ENCODE results near the gene FAM171A2.
A peak's percentile ranks its signal among the peaks of the same experiment; 100 is the strongest.
"Not testable (repeated sequence)": the region's sequence is repeated elsewhere in the genome, so short reads cannot be mapped to it uniquely, and the experiment has no call there.

The FAM171A2 gene

DNA sequence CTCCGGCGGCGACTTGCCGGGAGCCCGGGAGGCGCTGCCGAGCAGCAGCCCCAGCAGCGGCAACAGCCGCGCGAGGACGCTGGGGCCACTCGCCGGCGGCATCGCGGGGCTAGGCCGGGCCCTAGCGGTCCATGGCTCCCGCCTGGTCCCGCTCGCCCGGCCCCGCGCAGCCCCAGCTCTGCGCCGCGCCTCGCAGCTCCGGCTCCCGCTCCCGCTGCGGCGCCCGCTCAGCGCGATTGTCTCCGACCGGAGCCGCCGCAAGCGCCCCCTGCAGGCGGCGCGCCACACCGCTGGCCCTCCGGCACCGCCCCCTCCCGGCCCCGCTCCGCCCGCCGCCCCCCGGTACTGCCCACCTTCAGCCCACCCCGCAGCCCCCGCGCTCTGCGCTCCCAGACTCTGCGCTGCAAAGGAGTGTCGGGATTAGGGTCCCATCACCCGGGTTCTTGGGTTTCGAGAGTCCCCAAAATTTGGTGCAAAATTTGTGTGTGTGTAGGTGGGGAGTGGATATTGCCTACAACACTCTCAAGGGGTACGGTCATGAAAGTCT, at the start of gene FAM171A2:
Gene FAM171A2 (minus strand): TSS at position 241 of the 547 bp plus-strand sequence. CDS start 139 bp downstream, at position 102.
- DNase-seq, result peak; percentile 41

DNA sequence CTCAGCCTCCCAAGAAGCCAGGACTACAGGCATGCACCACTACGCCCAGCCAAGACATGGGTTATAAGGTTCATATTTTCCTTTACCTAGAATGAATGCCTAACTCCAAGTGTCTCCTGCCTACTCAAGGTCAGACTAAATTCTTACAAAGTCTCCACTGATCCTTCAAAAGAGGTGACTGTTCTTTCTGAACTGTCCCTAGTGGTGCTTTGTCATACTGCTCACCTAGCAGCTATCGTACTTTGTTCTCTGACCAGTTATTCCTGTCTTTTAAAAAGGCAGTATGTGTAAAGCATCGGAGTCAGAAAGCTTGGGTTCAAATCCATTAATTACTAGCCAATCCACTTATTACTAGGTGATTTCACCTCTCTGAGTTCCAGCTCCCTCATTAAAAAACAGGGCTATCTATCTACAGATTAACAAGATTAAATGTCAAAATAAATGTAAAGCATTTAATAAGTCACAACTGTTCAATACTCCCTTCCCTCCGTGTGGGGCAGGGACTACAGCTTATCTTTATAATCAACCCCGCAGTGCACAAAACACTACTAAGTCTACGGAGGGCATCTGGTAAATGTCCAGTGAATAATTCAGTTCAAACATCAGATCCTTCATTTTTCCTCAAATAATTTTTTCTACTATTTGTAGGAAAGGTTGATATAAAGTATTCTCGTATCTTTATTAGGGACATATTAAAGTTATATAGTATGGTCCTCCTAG, 45.8 kb upstream of the FAM171A2 start:
- DNase-seq, result no peak

DNA sequence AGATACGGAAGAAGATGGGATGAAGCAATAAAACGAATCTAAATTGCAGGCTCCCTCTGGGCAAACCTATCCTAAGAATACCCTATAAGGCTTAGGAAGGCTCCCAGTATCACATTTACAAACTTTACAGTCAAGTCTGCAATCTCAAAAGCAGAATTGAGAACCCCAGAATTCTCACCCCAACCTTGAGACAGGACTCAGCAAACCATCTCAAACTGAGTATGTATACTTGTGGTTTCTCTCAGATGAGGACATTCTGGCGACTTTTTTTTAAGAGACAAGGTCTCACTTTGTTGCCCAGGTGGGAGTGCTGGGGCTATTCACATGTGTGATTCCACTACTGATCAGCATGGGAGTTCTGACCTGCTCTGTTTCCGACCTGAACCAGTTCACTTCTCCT, 45.1 kb upstream of the FAM171A2 start:
- no peak for DNase-seq

DNA sequence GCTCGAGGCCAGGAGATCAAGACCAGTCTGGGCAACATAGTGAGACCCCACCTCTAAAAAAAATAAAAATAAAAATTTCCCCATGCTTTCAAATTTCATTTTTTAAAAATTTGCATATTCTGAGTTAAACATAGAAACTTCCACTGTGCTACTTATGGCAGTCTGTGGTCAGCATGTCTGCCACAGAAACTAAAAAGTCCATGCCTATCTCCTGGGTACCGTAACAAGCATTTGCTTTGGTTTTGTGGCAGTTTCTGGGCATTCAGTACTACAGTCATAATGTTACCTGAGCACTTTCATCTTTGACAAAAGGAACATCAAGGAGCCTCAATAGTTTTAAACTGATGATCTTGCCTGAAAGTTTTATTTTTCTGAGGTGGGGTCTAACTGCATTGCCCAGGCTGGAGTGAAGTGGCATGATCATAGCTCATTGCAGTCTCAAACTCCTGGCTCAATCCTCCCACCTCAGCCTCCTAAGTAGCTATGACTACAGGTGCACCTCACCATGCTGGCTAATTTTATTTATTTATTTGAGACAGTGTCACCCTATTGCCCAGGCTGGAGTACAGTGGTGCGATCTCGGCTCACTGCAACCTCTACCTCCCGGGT, 39.0 kb upstream of the FAM171A2 start:
- no peak for DNase-seq

DNA sequence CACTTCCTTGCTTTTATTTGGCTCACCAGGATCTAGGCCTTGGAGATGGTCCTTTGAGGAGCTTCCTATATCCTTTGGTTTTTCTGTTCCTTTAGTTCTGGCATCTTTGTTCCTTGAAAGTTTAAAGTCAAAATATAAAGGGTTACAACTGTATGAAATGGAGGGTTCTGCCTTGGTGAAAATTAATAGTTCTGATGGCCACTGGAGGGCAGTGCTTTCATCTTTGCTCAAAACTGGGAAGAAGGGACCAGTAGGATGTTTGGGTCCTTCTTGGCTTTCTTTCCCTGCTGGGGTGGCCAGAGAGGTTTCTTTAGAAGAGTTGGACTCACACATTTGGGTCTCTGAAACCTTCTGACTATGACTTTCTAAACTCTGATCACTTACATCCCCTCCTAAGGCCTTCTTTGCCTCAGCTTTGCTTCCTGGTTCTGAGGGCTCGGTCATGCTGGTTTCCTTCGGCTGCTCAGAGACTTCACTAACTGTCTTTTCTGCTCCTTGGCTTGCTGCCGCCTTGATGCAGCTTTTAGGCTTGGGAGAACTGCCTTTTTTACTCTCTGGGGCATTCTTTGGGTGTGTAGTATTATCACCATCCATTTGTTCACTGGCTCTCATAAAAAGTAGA, 36.7 kb upstream of the FAM171A2 start:
- DNase-seq, result no peak

DNA sequence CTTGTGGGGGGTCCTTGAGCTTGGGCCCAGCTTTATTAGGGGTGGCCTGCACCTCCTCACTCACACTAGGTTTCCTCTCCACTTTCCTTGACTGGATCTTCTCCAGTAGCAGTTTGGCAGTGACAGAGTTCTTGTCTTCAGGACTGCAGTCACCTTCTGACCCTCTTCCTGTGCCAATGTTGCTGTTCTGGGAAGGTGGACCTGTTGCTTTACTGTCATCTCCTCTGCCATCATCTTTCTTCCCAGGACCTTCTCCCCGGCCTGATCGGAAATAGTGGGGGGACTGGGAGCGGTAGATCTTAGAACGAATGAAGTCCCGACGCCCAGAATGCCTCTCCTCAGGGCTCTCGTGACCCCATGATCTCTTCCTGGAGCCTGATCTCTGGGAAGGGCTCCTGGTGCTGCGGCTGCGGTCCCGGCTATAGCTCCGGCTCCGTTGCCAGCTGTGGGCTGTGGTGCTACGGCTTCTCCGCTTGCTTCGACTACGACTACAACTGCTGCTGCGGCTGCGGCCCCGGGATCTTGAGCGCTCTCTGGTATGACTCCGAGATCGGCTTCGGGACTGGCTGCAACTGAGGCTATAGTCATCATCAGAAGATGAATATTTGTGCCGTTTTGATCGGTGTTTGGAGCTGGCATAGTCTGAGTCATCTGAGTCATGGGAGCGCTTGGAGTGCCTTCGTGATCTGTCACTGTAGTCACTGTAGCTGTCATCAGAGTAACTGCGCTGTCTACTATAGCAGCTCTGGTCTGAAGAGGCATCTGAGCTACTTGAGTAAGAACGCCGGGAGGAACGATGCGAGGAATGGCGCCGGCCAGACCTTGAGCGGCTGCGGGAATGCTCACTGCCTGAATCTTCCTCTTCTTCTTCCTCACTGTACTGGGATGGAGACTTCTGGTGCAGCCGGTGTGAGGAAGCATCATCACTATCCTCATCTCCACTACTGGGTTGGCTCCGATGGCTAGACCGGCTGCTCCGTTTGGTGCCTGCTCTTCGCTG, 35.3 kb upstream of the FAM171A2 start:
- DNase-seq, result no peak

DNA sequence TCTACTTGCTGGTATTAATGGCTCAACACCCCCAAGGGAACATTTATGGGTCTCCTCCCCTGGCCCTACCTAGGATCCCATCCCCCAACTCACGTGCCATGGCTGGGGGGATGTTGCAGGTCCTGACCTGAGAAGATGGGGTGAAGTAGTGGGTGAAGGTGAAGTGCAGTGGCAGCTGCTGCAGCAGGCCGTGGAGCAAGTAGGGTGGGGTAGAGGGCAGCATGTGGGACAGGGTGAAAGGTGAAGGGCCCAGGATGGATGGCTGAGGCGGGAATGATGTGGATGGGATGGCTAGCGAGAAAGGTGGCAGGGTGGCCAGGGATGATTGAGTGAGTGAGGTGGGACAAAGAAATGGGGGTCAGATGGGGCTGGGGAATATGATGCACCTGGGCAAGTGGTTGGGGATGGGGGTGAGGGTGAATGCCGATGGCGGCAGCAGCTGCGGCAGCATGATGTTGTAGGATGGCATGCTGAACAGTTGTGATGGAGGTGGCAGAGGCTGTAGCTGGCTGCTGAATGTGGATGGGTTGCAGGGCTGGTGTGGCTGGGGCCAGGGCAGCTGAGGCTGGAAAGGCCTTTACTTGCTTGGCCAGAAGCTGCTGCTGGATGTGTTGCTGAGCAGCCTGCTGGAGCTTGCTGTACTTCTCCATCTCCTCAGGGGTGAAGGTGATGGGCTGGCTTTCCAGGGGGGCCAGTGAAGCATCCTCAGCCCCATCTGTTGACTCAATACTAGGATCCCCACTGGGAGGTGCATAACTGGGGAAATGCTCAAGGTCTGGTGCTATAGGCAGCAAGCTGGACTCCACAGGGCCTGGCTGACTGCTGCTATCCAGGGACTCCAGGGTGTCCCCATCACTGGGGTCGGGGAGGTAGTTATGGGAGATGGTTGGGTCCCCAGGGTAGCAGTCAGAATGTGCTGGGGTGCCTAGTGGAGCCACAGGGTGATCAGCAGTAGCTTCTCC, 34.1 kb upstream of the FAM171A2 start:
- no peak for DNase-seq

DNA sequence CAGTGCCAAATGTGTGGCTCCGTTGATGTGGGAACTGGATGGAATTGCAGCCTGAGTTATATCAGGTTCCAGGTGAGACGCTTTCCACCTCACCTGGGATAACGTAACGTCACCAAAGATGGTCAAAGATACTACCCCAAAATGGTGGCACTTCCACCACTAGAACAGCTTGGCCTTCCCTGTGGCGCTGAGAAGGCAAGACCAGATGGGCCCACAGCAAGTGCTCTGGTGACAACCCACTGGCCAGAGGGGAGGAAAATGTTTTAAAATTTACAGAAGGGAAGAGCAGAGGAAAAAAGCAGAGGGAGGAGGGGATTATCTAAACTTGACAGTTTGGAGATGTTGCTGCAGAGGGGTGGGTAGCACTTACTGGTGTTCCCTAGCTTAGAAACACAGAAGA, 33.3 kb upstream of the FAM171A2 start:
- DNase-seq, result no peak

DNA sequence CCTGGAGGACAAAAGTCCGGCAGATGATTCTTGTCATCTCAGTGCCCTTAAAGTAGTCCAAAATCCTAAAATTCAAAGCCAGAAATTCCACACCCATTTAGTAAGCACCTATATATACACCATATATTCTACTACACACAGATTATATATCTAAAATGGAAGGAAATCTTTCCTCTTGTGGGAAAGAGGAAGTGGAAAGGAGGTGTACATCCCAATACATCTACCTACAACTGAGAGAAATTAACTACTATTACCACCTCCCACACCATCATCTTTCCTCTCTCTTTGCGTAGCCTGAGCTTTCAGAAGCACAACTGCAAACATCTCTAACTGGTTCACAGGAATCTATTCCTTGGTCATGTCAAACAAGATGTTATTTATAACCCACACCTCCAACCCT, 31.2 kb upstream of the FAM171A2 start:
- no peak for DNase-seq

DNA sequence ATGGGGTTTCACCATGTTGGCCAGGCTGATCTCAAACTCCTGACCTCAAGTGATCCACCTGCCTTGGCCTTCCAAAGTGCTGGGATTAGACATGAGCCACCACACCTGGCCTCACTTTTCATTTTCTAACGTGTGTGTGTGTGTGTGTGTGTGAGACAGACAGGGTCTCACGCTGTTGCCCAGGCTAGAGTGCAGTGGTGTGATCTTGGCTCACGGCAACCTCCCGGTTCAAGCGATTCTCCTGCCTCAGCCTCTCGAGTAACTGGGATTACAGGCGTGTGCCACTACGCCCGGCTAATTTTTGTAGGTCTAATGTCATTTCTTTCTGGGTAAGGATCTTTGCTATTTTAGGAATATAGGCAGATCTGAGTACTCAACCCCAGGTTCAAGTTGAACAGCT, 30.5 kb upstream of the FAM171A2 start:
- not testable (repeated sequence) for DNase-seq

DNA sequence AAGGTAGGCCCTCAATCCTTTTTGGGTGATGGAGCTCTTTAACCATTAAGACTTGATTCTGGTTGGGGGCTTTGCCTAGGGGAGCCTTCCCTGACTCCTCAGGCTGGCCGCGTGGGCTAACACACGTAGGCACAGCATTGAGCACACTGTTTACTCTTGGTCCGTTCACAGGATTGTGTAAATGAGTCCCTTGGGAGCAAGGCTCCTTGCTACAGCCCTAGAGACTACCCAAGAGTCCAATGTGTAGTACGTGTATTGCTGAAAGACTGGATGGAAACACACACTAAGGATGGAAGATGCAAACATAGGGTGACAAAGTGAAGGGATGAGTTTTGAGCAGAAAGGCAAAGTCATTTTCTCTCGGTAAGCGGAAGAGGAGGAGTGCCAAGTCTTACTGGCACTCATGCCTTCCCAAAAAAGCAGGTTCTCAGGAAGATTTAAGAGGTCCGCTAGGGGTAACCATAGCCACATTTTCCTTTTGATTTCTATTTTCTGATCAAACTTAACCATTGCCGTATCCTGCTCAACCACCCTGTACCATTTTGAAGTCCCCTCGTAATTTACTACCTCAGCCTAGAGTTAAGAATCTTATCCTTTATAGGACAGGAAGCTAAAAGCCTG, 26.7 kb upstream of the FAM171A2 start:
- no peak for DNase-seq

DNA sequence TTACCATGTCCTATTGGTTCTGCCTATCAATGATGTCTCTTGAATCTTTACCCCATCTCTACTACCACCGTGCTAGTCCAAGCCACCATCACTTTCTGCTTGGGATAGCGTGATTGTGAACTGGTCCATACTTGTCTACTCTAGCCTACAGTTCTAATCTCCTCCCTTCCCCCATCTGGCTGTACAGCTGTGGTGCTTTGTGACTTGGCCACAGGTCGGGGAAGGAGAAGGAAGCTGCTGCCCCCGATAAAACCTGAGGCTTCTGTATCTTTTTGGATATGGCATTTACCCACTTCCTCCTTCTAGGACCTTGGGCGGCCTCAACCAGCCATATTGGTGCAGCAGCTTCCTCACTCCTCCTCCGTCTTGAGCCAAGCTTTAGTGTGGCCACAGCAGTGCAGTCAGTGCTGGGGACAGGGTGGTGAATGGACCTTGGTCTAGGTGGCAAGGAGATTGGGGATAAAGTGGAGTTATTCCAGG, 26.1 kb upstream of the FAM171A2 start:
- DNase-seq, result no peak

DNA sequence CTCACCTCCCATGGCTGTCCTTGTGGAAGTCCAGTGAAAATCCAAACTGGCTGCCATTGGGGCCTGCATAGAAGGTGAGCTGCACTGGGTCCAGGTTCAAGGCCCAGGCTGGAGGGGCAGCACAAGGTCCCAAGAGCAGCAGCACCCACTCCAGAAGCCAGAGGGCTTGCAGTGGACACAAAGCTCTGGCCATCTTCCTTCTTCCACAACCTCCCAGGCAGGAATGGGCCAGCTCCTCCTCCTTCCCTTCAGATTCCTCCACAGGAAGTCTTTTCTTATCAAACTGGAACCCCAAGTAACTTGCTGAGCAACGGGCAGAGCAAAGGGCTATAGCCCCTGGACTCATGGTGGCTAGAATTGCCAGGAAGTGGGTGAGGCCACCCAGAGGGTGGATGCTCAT, 25.6 kb upstream of the FAM171A2 start, which contains the start of gene ITGA2B:
Gene ITGA2B (minus strand): TSS at position 369 of the 400 bp plus-strand sequence. CDS start 176 bp downstream, at position 193.
- DNase-seq, result no peak

DNA sequence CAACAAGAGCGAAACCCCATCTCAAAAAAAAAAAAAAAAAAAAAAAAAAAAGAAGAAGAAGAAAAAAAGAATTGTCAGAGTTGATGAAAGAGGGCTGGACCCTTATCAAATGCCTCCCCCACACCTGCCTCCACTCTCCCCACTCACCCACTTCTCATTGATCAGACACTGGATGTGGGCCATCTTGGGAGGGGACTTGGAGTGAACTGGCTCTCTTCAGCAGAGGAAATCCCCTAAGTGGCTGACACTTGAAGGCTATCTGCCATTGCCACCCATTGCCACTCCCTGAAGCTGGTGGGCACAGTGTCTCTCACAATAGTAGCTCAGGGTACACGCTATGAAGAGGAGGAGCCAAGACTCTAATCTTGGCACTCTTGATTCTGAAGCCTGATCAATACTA, 24.2 kb upstream of the FAM171A2 start:
- no peak for DNase-seq

DNA sequence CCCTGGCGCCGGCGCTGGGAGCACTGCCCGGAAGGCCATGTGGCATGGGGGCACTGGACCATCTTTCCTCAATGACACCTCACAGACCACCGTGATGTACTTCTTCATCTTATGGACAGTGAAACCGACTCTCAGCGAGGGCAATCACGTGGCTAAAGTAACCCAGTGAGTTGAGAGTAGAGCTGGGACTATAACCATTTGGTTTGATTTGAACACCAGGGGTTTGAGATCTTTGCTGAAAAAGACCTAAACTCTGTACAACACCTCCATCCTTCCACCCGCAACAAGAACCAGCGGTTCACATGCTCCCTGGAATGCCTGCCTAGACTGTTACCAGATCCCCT, 22.5 kb upstream of the FAM171A2 start:
- no peak for DNase-seq

DNA sequence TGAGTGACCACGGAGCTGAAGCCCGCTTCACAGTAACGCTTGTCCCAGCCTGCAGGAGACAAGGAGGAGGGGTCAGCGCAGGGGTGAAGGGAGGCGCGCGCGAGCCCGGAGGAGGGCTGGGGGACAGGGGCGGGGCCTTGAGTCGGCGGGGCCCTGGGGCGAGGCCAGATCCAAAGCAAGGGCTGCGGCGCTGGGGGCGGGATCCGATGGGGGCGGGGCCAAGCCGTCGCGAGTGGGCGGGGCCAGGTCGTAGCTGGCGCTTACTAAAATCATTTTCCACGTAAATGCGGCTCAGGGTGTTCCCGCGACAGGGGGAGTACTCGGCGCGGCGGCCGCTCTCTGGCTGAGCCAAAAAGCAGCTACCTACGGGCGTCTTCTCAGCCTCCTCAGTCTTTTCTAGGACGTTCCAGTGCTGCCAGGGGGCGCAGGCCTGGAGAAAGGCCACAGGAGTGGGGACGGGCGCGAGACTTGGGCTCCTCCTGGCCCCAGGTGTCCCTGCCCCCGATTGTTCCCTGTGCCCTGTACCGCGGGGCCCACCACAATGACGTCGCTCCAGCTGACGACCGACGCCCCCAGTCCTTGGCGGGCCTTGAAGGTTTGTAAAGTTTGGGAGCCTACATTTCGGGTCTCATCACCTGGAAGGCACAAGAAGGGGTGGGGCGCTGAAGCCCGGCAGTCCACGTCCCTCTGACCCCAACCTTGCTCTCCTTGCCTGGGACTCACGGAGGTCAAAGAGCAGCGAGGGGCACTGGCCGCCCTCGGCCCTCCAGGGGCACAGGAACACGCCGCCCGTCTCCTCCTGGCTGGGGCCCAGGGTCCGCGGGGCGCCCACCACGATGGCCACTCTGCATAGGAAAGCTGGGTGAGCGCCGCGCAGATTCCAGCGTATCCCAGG, 21.9 kb upstream of the FAM171A2 start:
- DNase-seq, result peak; percentile 86

DNA sequence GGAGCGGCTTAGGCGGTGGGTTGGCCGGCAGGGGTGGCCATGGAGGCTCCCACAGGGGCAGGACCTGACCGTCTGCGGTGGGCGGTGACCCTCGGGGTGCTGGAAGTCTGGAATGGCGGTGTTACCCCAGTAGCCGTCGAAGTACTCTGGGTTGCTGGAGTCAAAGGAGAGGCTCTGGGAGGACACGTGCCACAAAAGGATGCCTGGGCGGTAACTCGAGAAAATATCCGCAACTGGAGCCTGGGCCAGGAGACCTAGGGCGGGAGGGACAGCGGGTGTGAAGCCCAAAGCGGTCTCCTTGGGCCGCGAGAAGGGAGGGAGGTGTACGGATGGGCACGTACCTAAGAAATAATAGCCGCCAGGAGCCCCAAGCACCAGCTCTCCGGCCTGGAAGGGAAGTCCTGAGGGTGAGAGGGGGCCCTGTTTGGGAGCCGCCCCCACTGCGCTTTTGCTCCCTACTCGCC, 21.2 kb upstream of the FAM171A2 start:
- no peak for DNase-seq

DNA sequence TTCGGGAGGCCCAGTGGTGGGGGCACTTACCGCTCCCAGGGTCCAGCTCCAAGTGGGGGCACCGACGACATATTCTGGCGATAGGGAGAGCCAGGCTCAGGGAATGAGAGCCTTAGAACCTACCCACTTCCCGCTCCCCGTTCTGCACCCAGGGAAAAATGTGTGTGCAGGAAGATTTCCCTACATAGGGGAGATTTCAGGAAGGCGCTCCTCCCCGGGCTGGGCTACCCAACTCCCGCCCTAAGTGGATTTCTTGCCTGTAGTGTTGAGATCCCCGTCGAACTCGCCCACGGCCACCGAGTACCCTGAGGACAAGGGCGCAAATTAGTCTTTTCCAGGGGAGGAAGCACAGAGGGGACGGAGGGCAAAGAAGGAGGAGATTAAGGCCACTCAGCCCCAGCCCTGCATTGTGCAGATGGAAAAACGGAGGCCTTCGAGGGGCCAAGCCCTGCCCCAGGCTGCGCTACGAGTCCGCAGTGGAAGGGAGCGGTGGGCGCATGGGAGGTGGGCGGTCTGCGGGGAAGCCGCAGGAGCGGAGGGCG, 20.7 kb upstream of the FAM171A2 start:
- DNase-seq, result no peak

DNA sequence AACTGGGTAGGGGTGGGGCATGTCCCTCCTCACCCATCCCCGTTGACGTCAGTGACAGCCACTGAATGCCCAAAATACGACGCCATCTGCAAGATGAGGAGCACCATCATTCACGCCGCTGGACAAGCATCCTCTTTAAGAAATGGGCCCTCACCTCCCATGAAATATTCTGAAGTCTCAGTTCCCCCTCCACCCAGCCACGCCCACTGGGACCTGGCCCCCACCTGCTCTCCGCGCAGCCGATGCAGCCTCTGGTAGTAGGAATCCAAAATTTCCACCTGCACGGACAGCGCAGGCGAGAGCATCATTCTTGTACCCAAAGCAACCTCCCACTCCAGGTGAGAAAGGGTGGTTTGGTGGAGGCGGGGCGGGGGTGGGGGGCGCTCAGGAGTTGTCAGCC, 20.2 kb upstream of the FAM171A2 start:
- no peak for DNase-seq

Measured in stimulated activated naive CD4-positive, alpha-beta T cell treated with Interleukin-2 at 50 U/mL for 16 hours (primary cell).